HG03108 (cell line): ENCODE data around the gene STX4.

Experiments
- ATAC-seq: cut with Tn5 transposase; IDR thresholded peaks from one replicate; pipeline ENCODE4 v1.9.1; 2021; ENCODE audit warnings: moderate library complexity; ENCODE audit not compliant: unreplicated experiment

STX4 gene

DNA sequence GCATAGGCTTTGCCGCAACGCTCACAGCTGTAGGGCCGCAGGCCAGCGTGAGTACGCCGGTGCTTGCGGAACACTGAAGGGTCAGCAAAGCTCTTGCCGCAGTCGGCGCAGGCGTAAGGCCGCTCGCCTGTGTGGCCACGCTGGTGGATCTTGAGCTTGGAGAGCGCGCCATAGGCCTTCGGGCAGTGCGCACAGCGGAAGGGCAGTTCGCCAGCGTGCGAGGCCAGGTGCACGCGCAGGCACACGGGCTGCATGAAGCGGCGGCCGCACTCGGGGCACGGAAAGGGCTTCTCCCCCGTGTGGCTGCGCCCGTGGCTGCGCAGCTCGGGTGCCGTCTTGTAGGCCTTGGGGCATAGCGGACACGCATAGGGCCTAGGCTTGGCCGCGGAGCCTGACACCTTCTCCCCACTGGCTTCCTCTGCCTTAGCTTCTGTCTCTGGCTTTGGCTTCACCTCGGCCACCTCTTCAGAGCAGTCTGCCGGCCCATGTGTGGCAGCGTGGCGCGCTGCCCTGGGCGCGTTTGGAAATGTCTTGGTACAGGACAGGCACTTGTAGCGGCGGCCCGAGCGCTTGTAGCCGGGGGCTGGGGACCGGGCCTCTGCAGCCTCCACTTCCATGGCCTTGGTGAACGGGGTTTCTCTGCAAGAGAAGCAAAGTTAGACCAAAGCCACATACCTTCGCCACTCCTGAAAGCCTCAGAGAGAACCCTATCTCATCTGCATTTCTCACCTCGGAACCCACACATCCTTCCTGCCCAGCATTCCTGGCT, 30.7 kb downstream of the STX4 start:
- ATAC-seq: no peak

DNA sequence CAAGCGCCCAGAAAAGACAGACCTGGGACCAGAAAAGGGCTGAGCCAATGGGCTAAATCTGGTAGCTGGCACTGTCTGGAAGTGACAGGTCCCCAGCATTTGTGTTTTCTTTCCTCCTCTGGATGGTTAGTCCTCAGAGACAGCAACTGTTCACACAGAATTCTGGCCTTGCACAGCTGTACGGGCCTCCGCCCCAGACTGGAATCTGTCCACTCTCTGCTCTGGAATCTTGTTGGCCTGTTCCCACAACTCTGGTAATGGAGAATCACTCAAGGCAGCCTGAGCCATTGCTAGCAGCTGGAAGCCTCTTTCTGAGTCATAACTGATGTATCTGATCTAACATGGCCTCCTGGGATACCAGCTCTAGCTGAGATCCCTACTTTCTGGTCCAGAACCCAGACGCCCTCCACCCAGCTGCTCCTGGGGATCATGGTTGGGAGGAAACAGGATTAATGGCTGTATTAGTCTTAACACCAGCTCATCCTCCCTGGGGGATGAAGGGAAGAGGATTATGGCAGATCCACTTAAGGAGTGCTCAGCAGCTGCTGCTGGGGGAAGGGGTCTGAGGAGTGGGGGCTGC, 31.6 kb downstream of the STX4 start:
- no peak for ATAC-seq

DNA sequence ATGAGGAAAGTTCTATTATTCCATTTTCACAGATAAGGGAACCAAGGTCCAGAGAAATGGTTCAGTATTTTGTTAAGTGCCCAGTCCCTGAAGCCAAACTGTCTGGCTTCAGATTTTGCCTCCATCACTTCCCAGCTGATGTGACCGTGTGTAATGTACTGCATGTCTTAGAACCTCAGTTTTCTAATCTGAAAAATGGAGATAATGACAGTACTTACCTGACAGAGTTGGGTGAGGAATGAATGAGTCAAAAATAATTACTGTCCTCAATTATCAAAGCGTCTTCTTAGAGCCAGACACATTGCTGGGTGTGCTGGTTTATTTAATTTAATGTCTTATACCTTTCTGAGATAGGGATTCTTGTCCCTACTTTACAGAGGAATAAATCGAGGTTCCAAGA, 34.0 kb downstream of the STX4 start:
- ATAC-seq: no peak

DNA sequence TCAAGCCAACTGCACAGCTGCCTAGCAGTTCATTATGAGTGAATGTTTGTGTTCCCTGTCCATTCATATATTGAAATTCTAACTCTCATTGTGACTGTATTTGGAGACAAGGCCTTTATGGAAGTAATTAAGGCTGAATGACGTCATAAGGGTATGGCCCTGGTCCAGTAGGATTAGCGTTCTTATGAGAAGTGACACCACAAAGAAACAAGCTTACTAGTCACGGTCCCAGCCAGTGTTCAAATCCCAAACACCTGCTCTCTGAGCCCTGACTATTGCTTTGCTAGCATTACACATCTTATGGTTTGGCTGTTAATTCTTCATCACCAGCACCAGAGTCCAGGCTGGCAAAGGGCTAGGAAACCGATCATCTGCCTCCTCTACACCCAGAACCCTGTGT, 38.5 kb downstream of the STX4 start:
- ATAC-seq: no peak

DNA sequence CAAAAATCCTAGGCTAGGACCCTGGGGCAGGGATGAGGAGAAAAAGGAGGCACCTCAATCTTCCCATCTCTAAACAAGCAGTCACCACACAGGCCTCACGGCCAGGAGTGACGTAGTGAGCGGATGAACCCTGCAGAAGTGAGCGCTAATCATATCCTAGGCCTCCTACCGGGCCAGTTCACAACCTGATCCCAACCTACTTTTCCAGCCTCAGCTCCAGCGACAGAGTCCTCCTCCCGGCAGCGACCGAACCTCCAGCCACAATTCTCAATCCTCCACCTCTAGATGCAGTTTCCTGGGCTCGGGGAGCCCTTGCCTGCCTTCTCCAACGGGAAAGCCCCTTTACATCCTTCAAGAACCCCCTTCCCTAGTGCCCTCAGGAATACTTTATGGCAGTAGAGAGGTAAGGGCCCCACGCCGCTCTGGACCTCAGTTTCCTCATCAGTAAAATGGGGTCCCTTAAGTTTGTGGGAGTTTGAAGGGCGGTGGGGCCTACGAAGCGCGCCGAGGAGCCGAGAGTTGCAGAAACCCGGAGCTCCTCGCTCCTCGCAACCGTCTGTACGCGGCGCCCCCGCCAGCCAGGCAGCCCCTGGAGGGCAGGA, 39.3 kb downstream of the STX4 start:
- ATAC-seq: no peak

DNA sequence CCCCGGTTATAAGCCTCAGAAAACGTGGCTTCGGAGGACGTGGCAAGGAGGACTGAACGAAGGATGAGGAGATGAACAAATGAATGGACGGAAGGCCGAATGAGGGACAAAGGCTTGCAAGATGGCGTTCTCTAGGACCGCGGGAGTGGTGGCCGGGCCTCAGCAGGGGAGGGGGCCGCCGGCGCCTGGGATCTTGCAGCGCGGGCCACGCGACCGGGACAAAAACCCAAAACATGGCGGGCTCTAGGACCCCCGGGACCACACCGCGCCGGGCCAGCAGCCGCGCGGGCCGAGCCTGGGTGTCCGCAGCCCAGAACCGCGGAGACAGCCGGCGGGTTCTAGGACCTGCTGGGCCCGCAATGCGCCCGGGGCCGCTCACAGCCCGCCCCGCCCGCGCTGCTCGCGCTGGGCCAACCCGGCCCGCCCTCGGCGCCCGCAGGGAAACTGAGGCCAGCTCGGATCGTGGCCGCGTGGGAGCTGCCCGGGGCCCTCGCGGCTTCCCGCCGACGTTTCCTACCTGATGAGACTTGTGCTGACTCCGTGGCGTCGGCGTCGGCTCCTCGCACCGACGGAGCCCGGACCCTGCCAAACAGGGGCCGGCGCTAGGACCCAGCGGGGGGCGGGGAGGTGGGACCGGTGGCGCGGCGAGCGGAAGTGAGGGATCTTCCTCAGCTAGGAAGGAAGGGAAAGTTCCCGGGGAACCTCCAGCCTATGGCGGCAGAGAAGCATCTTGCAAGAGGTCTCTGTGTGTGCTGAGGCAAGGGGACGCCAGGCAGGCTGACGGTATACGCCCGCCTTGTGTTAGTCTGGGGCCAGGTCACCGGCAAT, 40.0 kb downstream of the STX4 start:
- ATAC-seq: peak; percentile 43

DNA sequence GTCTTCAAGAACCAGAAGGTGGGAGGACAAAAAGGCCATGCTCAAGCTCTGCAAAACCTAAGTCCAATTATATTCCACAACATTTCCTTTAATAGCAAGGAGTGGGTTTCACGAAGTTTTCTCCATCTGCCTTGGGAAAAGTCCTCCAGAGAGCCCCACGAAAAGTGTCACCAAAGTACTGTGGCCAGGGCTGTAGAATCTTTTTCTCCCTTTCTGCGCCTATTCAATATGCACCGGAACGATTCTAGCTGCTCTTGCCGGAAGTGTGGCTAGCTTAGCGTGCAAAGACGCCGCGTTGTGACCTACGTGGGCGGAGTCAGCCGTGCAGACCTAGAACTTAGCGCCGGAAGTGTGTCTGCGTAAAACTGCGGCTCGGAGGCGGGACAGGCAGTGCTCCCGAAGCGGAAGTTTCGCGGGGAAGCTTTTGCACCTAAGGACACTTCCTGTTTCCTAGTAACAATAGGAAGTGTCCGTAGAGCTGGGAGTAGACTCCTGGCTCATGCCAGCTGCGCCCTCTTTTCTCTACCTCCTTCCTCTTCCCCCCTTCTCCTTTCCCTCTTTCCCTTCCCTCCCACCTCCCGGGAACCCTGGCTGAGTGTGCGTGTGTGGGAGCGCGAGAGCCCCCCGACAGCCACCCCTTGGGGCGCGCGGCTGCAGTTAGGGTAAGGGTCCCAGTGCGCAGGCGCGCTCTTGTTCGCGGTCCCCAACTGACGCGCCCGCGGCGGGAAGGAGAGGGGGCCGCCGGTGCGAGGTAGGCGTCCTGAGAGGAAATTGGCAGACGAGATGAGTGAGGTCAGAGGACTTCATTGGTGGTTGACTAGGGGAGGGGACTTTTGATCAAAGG, 40.8 kb downstream of the STX4 start, which contains the start of the genes ZNF646 and ZNF668:
TSS of gene ZNF646 (plus strand) at position 453 of the 844 bp plus-strand sequence. CDS start 1,903 bp downstream, outside the sequence.
TSS of gene ZNF668 (minus strand) at position 271 of the 844 bp plus-strand sequence. CDS start 9,781 bp downstream, outside the sequence.
- peak; percentile 64 for ATAC-seq

DNA sequence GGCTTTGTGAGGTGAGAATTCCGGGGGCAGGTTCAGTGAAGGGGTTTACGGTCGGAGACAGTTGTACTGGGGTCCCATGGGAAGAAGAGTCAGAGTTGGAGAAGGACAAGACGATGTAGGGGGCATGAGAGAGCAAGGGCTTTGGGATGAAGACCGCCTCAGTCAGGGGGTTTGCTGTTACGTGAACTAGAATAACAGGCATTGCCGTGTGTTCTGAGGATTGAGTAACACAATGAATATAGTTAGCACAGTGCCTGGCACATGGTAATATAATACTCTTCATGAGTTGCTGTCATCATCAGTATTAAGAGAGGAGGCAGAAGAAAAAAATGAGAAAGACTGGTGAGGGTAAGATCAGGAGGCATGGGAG, 41.4 kb downstream of the STX4 start:
- no peak for ATAC-seq

DNA sequence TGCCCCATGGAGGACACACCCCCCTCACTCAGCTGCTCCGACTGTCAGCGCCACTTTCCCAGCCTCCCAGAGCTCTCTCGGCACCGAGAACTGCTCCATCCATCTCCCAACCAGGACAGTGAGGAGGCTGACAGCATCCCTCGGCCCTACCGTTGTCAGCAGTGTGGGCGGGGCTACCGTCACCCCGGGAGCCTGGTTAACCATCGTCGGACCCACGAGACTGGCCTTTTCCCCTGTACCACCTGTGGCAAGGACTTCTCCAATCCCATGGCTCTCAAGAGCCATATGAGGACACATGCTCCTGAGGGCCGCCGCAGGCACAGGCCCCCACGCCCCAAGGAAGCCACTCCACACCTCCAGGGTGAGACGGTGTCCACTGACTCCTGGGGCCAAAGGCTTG, 43.0 kb downstream of the STX4 start:
- no peak for ATAC-seq

DNA sequence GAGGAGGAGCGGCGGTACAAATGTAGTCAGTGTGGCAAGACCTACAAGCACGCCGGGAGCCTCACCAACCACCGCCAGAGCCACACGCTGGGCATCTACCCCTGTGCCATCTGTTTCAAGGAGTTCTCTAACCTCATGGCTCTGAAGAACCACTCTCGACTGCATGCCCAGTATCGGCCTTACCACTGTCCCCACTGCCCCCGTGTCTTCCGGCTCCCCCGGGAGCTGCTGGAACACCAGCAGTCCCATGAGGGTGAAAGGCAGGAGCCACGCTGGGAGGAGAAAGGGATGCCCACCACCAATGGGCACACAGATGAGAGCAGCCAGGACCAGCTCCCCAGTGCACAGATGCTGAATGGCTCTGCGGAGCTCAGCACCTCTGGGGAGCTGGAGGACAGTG, 43.7 kb downstream of the STX4 start:
- ATAC-seq: no peak

DNA sequence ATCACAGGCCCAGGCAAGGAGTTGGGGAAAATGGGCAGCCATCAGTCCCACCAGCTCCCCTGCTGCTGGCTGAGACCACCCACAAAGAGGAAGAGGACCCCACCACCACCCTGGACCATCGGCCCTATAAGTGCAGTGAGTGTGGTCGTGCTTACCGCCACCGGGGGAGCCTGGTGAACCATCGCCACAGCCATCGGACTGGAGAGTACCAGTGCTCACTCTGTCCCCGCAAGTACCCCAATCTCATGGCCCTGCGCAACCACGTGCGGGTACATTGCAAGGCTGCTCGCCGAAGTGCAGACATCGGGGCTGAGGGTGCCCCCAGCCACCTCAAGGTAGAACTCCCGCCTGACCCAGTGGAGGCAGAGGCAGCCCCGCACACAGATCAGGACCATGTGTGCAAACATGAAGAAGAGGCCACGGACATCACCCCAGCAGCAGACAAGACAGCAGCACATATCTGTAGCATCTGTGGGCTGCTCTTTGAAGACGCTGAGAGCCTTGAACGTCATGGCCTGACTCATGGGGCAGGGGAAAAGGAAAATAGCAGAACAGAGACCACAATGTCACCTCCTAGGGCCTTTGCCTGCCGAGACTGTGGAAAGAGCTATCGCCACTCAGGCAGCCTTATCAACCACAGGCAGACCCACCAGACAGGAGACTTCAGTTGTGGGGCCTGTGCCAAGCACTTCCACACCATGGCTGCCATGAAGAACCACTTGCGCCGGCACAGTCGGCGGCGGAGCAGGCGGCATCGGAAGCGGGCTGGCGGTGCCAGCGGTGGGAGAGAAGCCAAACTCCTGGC, 44.4 kb downstream of the STX4 start:
- no peak for ATAC-seq

DNA sequence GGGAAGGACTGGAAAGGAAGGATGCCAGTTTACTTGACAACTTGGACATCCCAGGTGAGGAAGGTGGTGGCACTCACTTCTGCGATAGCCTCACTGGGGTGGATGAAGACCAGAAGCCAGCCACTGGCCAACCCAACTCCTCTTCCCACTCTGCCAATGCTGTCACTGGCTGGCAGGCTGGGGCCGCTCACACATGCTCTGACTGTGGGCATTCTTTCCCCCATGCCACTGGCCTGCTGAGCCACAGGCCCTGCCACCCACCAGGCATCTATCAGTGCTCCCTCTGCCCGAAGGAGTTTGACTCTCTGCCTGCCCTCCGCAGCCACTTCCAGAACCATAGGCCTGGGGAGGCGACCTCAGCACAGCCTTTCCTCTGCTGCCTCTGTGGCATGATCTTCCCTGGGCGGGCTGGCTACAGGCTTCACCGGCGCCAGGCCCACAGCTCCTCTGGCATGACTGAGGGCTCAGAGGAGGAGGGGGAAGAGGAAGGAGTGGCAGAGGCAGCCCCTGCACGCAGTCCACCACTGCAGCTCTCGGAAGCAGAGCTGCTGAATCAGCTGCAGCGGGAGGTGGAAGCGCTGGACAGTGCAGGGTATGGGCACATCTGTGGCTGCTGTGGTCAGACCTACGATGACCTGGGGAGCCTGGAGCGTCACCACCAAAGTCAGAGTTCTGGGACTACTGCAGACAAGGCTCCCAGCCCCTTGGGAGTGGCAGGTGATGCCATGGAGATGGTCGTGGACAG, 45.4 kb downstream of the STX4 start:
- ATAC-seq: no peak

DNA sequence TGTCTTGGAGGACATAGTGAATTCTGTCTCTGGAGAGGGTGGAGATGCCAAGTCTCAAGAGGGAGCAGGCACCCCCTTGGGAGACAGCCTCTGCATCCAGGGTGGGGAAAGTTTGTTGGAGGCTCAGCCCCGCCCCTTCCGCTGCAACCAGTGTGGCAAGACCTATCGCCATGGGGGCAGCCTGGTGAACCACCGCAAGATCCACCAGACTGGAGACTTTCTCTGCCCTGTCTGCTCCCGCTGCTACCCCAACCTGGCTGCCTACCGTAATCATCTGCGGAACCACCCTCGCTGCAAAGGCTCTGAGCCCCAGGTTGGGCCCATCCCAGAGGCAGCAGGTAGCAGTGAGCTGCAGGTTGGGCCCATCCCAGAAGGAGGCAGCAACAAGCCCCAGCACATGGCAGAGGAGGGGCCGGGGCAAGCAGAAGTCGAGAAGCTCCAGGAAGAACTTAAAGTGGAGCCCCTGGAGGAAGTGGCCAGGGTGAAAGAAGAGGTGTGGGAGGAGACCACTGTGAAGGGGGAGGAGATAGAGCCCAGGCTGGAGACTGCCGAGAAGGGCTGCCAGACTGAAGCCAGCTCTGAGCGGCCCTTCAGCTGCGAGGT, 46.1 kb downstream of the STX4 start:
- ATAC-seq: no peak

DNA sequence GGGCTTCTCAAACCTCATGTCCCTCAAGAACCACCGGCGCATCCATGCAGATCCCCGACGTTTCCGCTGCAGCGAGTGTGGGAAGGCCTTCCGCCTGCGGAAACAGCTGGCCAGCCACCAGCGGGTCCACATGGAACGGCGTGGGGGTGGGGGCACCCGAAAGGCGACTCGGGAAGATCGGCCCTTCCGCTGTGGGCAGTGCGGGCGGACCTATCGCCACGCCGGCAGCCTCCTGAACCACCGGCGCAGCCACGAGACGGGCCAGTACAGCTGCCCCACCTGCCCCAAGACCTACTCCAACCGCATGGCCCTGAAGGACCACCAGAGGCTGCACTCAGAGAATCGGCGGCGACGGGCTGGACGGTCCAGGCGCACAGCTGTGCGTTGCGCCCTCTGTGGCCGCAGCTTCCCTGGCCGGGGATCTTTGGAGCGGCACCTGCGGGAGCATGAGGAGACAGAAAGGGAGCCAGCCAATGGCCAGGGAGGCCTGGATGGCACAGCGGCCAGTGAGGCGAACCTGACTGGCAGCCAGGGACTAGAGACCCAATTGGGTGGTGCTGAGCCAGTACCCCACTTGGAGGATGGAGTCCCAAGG, 46.8 kb downstream of the STX4 start:
- no peak for ATAC-seq

DNA sequence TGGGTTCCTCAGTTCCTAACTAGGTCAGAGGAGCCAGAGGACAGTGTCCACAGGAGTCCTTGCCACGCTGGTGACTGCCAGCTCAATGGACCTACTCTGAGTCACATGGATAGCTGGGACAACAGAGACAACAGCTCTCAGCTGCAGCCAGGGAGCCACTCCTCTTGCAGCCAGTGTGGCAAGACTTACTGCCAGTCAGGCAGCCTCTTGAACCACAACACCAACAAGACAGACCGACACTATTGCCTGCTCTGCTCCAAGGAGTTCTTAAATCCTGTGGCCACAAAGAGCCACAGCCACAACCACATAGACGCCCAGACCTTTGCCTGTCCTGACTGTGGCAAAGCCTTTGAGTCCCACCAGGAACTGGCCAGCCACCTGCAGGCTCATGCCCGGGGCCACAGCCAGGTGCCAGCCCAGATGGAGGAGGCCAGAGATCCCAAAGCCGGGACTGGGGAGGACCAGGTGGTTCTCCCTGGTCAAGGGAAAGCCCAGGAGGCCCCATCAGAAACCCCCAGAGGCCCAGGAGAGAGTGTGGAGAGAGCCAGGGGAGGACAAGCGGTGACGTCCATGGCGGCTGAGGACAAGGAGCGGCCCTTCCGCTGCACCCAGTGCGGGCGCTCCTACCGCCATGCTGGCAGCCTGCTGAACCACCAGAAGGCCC, 47.5 kb downstream of the STX4 start:
- ATAC-seq: no peak

DNA sequence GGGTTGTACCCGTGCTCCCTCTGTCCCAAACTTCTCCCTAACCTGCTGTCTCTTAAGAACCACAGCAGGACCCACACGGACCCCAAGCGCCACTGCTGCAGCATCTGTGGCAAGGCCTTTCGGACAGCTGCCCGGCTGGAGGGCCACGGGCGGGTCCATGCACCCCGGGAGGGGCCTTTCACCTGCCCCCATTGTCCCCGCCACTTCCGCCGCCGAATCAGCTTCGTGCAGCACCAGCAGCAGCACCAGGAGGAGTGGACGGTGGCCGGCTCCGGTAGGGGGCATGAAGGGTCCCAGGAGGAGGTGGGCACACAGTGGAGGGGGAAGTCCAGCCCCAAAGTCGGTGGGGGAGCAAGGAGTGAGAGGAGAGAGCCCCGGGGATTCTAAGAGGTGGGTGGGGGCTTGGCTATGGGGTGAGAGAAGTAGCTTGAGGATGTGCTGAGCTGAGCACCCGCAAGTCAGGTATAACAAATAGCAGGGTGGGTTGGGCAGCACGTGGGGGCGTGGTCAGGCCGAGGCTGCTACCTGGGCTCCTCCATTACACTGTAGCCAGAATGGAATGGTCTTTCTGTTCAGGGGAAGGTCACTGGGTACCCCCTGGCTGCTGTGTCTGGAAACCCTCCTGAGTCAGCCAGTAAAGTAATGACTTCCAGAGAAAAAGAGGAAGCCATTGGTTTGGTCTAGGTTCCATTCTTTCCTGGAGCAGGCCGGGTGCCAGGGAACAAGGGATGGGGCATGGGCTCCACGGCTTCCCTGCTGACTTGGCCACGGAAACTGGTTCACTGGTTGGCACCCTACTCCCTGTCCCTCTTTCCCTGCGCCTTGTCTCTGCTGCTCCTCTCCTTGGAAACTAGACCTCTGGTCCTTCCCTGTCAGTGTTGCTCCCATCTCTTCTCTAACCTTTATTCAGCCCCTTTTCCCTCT, 48.3 kb downstream of the STX4 start:
- no peak for ATAC-seq
